ENCODE data around the gene ITGA11. TPM values are rescaled to one million over a fixed set of nuclear protein-coding genes. Genes with fewer than 3 reads are reported as not detected.

The ITGA11 gene
- total and polyA plus RNA-seq, 2 of the 13 experiments (the other 11 are each of a cell fraction or from before 2014, with no cell fraction given), result not detected

DNA sequence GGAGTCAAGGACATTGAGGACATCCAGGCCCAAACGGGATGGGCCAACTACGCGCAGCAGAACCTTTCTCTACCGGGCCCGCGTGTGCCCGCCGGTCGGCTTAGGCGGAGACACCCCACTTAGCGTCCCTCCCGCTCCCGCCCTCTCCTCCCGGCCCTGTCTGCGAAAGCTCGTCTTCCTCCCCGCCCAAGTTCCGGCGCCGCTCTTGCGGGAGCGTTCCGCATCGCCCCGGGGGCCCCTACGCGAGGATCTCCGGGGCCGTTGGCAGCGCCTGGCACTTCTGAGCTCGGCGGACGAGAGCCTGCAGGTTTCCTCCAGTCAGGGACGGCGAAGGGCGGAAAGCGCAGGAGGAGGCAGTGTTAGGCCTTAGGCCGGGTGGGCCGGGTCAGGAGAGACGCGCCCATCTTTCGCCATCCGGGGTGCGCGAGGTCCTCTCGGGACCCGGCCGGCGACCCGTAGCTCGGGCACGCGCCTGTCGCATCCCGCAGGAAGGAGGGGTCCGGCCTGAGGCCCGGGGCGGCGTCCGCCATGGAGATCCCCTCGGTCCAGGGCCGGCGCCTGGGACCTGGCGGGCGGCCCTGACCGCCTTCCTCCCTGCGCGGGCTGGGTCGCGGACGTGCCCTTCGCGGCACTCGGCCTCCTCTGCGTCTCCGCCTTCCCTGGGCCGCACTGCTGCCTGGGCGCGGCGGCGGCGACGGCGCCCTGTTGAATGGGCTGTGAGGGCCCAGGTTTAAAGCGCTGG is 154.2 kb downstream of the ITGA11 start, which contains the start of gene FEM1B (continued):
- TF ChIP-seq ZBTB10 (CRISPR knock-in tag; IDR thresholded peaks at IDR 0.05; ENCODE audit: borderline replicate concordance) (0 out of 2 replicates have a peak, but pooled peaks have one; percentile 10), ZBTB7B (CRISPR knock-in tag; IDR thresholded peaks at IDR 0.05) (peak; percentile 94), ZNF292 (CRISPR knock-in tag; IDR thresholded peaks at IDR 0.05; ENCODE audit: borderline replicate concordance, low read depth) (peak; percentile 81), GABPB1 (CRISPR knock-in tag; IDR thresholded peaks at IDR 0.05) (peak; percentile 96), ZNF350 (CRISPR knock-in tag; IDR thresholded peaks at IDR 0.05; ENCODE audit: borderline replicate concordance, low read depth) (peak; percentile 93; the same call in 1 of the 2 replicates), ZNF232 (CRISPR knock-in tag; IDR thresholded peaks at IDR 0.05; ENCODE audit: borderline replicate concordance) (peak; percentile 71; the same call in 1 of the 2 replicates), HDAC6 (IDR thresholded peaks at IDR 0.05; ENCODE audit: low read depth, low read length) (no peak), BRF2 (CRISPR knock-in tag; IDR thresholded peaks at IDR 0.05) (peak; percentile 94; the same call in 1 of the 2 replicates), POGK (CRISPR knock-in tag; conservative IDR thresholded peaks at IDR 0.05) (peak; percentile 54; the same call in 1 of the 2 replicates), POGZ (CRISPR knock-in tag; IDR thresholded peaks at IDR 0.05) (peak; percentile 92), ZBTB7A (CRISPR knock-in tag; IDR thresholded peaks at IDR 0.05) (peak; percentile 5; the same call in 1 of the 2 replicates), ZNF790 (CRISPR knock-in tag; IDR thresholded peaks at IDR 0.05; ENCODE audit: borderline replicate concordance) (0 out of 2 replicates have a peak, but pooled peaks have one; percentile 20), ZNF414 (CRISPR knock-in tag; IDR thresholded peaks at IDR 0.05) (peak; percentile 95)
- TF ChIP-seq, protein P1, sequence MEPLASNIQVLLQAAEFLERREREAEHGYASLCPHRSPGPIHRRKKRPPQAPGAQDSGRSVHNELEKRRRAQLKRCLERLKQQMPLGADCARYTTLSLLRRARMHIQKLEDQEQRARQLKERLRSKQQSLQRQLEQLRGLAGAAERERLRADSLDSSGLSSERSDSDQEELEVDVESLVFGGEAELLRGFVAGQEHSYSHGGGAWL (CRISPR knock-in tag; IDR thresholded peaks at IDR 0.05), result peak; percentile 80; the same call in 1 of the 2 replicates
- TF ChIP-seq, protein P2, sequence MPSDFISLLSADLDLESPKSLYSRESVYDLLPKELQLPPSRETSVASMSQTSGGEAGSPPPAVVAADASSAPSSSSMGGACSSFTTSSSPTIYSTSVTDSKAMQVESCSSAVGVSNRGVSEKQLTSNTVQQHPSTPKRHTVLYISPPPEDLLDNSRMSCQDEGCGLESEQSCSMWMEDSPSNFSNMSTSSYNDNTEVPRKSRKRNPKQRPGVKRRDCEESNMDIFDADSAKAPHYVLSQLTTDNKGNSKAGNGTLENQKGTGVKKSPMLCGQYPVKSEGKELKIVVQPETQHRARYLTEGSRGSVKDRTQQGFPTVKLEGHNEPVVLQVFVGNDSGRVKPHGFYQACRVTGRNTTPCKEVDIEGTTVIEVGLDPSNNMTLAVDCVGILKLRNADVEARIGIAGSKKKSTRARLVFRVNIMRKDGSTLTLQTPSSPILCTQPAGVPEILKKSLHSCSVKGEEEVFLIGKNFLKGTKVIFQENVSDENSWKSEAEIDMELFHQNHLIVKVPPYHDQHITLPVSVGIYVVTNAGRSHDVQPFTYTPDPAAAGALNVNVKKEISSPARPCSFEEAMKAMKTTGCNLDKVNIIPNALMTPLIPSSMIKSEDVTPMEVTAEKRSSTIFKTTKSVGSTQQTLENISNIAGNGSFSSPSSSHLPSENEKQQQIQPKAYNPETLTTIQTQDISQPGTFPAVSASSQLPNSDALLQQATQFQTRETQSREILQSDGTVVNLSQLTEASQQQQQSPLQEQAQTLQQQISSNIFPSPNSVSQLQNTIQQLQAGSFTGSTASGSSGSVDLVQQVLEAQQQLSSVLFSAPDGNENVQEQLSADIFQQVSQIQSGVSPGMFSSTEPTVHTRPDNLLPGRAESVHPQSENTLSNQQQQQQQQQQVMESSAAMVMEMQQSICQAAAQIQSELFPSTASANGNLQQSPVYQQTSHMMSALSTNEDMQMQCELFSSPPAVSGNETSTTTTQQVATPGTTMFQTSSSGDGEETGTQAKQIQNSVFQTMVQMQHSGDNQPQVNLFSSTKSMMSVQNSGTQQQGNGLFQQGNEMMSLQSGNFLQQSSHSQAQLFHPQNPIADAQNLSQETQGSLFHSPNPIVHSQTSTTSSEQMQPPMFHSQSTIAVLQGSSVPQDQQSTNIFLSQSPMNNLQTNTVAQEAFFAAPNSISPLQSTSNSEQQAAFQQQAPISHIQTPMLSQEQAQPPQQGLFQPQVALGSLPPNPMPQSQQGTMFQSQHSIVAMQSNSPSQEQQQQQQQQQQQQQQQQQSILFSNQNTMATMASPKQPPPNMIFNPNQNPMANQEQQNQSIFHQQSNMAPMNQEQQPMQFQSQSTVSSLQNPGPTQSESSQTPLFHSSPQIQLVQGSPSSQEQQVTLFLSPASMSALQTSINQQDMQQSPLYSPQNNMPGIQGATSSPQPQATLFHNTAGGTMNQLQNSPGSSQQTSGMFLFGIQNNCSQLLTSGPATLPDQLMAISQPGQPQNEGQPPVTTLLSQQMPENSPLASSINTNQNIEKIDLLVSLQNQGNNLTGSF (CRISPR knock-in tag; IDR thresholded peaks at IDR 0.05), result peak; percentile 77; the same call in 1 of the 2 replicates
